H9 (cell line): ENCODE results near the gene GFRA1. TPM values are rescaled to one million over a fixed set of nuclear protein-coding genes. Genes with fewer than 3 reads are reported as not detected.

Source experiments
- DNase-seq: peaks from one replicate; pipeline ENCODE4 v3.0.0-alpha.2; 2017
- H2AFZ ChIP-seq: one replicate; pipeline ENCODE4 v1.6.1; 2013; ENCODE audit warnings: mild to moderate bottlenecking, low read length, control low read depth, moderate library complexity
- H2AK5ac ChIP-seq: 2 replicates; pipeline ENCODE4 v1.6.1; 2013; ENCODE audit warnings: low read length, control low read depth, mixed read lengths; ENCODE audit not compliant: insufficient read length
- H2BK120ac ChIP-seq: one replicate; pipeline ENCODE4 v1.6.1; 2013; ENCODE audit warnings: low read depth, mild to moderate bottlenecking, low read length, control low read depth, inconsistent platforms; ENCODE audit not compliant: poor library complexity, severe bottlenecking
- H2BK12ac ChIP-seq: 2 replicates; pipeline ENCODE4 v1.6.1; 2013; ENCODE audit warnings: low read length, control low read depth, mixed read lengths, low read depth; ENCODE audit not compliant: insufficient read length
- H2BK15ac ChIP-seq: 2 replicates; pipeline ENCODE4 v1.6.1; 2013; ENCODE audit warnings: low read depth, low read length, control low read depth
- H2BK20ac ChIP-seq: one replicate; pipeline ENCODE4 v1.6.1; 2013; ENCODE audit warnings: low read depth, mild to moderate bottlenecking, low read length, control low read depth, inconsistent platforms; ENCODE audit not compliant: poor library complexity, severe bottlenecking
- H2BK5ac ChIP-seq: 2 replicates; pipeline ENCODE4 v1.6.1; 2013; ENCODE audit warnings: low read length, control low read depth, mixed read lengths; ENCODE audit not compliant: insufficient read length
- H3K14ac ChIP-seq: 2 replicates; pipeline ENCODE4 v1.6.1; 2013; ENCODE audit warnings: low read length, control low read depth; ENCODE audit not compliant: insufficient read depth
- H3K18ac ChIP-seq: 2 replicates; pipeline ENCODE4 v1.6.1; 2013; ENCODE audit warnings: low read depth, mild to moderate bottlenecking, mixed read lengths, low read length, control low read depth; ENCODE audit not compliant: insufficient read length
- H3K23ac ChIP-seq: 2 replicates; pipeline ENCODE4 v1.6.1; 2013; ENCODE audit warnings: low read length, control low read depth, mixed read lengths, low read depth; ENCODE audit not compliant: insufficient read length
- H3K23me2 ChIP-seq: 2 replicates; pipeline ENCODE4 v1.6.1; 2013; ENCODE audit warnings: low read depth, mild to moderate bottlenecking, mixed read lengths, low read length, control low read depth; ENCODE audit not compliant: insufficient read length, poor library complexity, severe bottlenecking
- H3K27ac ChIP-seq: 2 replicates; pipeline ENCODE4 v1.5.1; 2013; ENCODE audit warnings: low read length, control low read depth, mixed read lengths, low read depth; ENCODE audit not compliant: insufficient read length
- H3K27me3 ChIP-seq: 2 replicates; pipeline ENCODE4 v1.6.1; 2013; ENCODE audit warnings: low read length, control low read depth, inconsistent platforms; ENCODE audit not compliant: insufficient read depth
- H3K4ac ChIP-seq: 2 replicates; pipeline ENCODE4 v1.6.1; 2013; ENCODE audit warnings: low read depth, mild to moderate bottlenecking, control low read depth, inconsistent platforms, low read length, moderate library complexity
- H3K4me1 ChIP-seq: 2 replicates; pipeline ENCODE4 v1.6.1; 2013; ENCODE audit warnings: low read length, control low read depth, inconsistent platforms; ENCODE audit not compliant: insufficient read depth
- H3K4me2 ChIP-seq: 2 replicates; pipeline ENCODE4 v1.6.1; 2013; ENCODE audit warnings: low read length, control low read depth, mixed read lengths; ENCODE audit not compliant: insufficient read length, insufficient read depth
- H3K56ac ChIP-seq: 2 replicates; pipeline ENCODE4 v1.6.1; 2013; ENCODE audit warnings: low read depth, mild to moderate bottlenecking, mixed read lengths, low read length, control low read depth; ENCODE audit not compliant: insufficient read length
- H3K79me1 ChIP-seq: 2 replicates; pipeline ENCODE4 v1.6.1; 2013; ENCODE audit warnings: low read depth, mild to moderate bottlenecking, moderate library complexity, low read length, control low read depth, inconsistent platforms; ENCODE audit not compliant: insufficient read depth, poor library complexity, severe bottlenecking
- H3K79me2 ChIP-seq: 2 replicates; pipeline ENCODE4 v1.6.1; 2013; ENCODE audit warnings: low read length, control low read depth, inconsistent platforms; ENCODE audit not compliant: insufficient read depth
- H3K9ac ChIP-seq: 2 replicates; pipeline ENCODE4 v1.6.1; 2013; ENCODE audit warnings: low read length, control low read depth, mixed read lengths; ENCODE audit not compliant: insufficient read length; ENCODE audit errors: extremely low read depth
- H3K9me3 ChIP-seq: one replicate; pipeline ENCODE4 v1.6.1; 2013; ENCODE audit warnings: low read depth, low read length, inconsistent platforms; ENCODE audit not compliant: control insufficient read depth
- H3T11ph ChIP-seq: one replicate; pipeline ENCODE4 v1.6.1; 2013; ENCODE audit warnings: mild to moderate bottlenecking, low read length, control low read depth, inconsistent platforms
- H4K20me1 ChIP-seq: one replicate; pipeline ENCODE4 v1.6.1; 2013; ENCODE audit not compliant: control insufficient read depth, insufficient read length, insufficient read depth
- H4K5ac ChIP-seq: 2 replicates; pipeline ENCODE4 v1.6.1; 2013; ENCODE audit warnings: low read depth, mild to moderate bottlenecking, mixed read lengths, low read length, control low read depth; ENCODE audit not compliant: insufficient read length
- H4K8ac ChIP-seq: replicated peaks from 2 replicates; pipeline ENCODE4 v1.6.1; 2013; ENCODE audit warnings: low read length, control low read depth, mixed read lengths, low read depth; ENCODE audit not compliant: insufficient read length
- H4K91ac ChIP-seq: 2 replicates; pipeline ENCODE4 v1.6.1; 2013; ENCODE audit warnings: low read depth, mild to moderate bottlenecking, moderate library complexity, mixed read lengths, low read length, control low read depth; ENCODE audit not compliant: insufficient read length
- H3K27ac Mint-ChIP-seq, 3 experiments: 2 replicates in 2 of 3; 3 replicates in 1 of 3; pipeline ENCODE4 v1.8.0; 2020 to 2021; ENCODE audit warnings: mixed read lengths in 3 of 3, mild to moderate bottlenecking in 1 of 3, moderate library complexity in 1 of 3
- H3K27me3 Mint-ChIP-seq: 2 replicates; pipeline ENCODE4 v1.8.0; 2021; ENCODE audit warnings: low read depth, mild to moderate bottlenecking, moderate library complexity, mixed read lengths
- H3K36me3 Mint-ChIP-seq, 3 experiments: 2 replicates in 2 of 3; 3 replicates in 1 of 3; pipeline ENCODE4 v1.8.0; 2020 to 2021; ENCODE audit warnings: low read depth in 3 of 3, mixed read lengths in 3 of 3; ENCODE audit not compliant: insufficient read depth in 1 of 3
- H3K4me1 Mint-ChIP-seq, 2 experiments: 2 replicates each; pipeline ENCODE4 v1.8.0; 2020; ENCODE audit warnings: mixed read lengths in 2 of 2
- H3K4me3 Mint-ChIP-seq, 2 experiments: 2 replicates in 1 of 2; 3 replicates in 1 of 2; pipeline ENCODE4 v1.8.0; 2020 to 2021; ENCODE audit warnings: mild to moderate bottlenecking in 2 of 2, mixed read lengths in 2 of 2, moderate library complexity in 1 of 2
- H3K9me3 Mint-ChIP-seq, 2 experiments: 2 replicates in 1 of 2; 3 replicates in 1 of 2; pipeline ENCODE4 v1.8.0; 2020; ENCODE audit warnings: mild to moderate bottlenecking in 2 of 2, mixed read lengths in 2 of 2, moderate library complexity in 1 of 2
- CTCF ChIP-seq: fragments of 200-600 bp; sonication (generic); conservative IDR thresholded peaks from 3 replicates; pipeline ENCODE4 v1.8.0; 2021; ENCODE audit warnings: antibody characterized with exemption, mild to moderate bottlenecking
- WGBS: extraction: QIAGEN DNeasy Blood & Tissue Kit; methylation state at CpG from one replicate; pipeline ENCODE4 v1.1.7; 2013; ENCODE audit warnings: missing lambda C conversion rate, low lambda C conversion rate, mixed read lengths; ENCODE audit not compliant: insufficient read length; ENCODE audit errors: extremely low coverage; 5-methylcytosine and 5-hydroxymethylcytosine counted together
- total RNA-seq: library from RNA; stranded (reverse); gene quantifications from 2 replicates; pipeline ENCODE4 v1.2.1, GENCODE V29; 2021

GFRA1 gene
- total RNA-seq, 1 experiment from 2014 or later, result 0.24 TPM

- H3K4me3 Mint-ChIP-seq, result no peak overlapping the region
- no peak overlapping the region for H3K14ac ChIP-seq
Observed at GRCh38 chr10:116215651-116216050, 57.4 kb downstream of the GFRA1 start.

More at GRCh38 chr10:116215651-116216050, 57.4 kb downstream of the GFRA1 start:
- Histone ChIP-seq H4K8ac (no peak overlapping the region), H3K27ac (no peak overlapping the region), H3K9me3 (no peaks in the 10 kb centered on the region), H4K5ac (no peak overlapping the region), H4K20me1 (no peaks in the 10 kb centered on the region), H2BK120ac (no peak overlapping the region), H2AK5ac (no peak overlapping the region), H3K56ac (no peak overlapping the region), H2AFZ (no peak overlapping the region), H3T11ph (no peak overlapping the region), H3K4me1 (no peaks in the 10 kb centered on the region), H3K23ac (no peak overlapping the region), H3K79me2 (no peaks in the 10 kb centered on the region), H2BK5ac (no peak overlapping the region), H2BK12ac (no peak overlapping the region), H3K79me1 (no peaks in the 10 kb centered on the region), H2BK20ac (no peak overlapping the region), H3K4me2 (no peak overlapping the region), H3K23me2 (no peaks in the 10 kb centered on the region), H4K91ac (no peak overlapping the region), H3K9ac (no peak overlapping the region), H3K27me3 (no peaks in the 10 kb centered on the region), H2BK15ac (no peak overlapping the region), H3K4ac (no peak overlapping the region), H3K18ac (no peak overlapping the region)
- H3K27me3 Mint-ChIP-seq, result peaks cover 2% of the 10 kb centered on the region
- no peak for DNase-seq
- TF ChIP-seq CTCF, result no peak
- no peaks in the 10 kb centered on the region for H3K9me3 Mint-ChIP-seq
- WGBS, result no CpG with 5 or more reads among the region's 5 CpGs
- H3K27ac Mint-ChIP-seq, result no peak overlapping the region
- no peaks in the 10 kb centered on the region for H3K36me3 Mint-ChIP-seq
- peaks cover 0 to 5% of the 10 kb centered on the region in 2 experiments; a peak in 3 of 4 replicates for H3K4me1 Mint-ChIP-seq
